Measurements from ENCODE around the gene L3MBTL4.

GRCh38 chr18:6389005-6389404, 25.7 kb downstream of the L3MBTL4 start:
- TF ChIP-seq GTF2F1 (IDR thresholded peaks at IDR 0.05; ENCODE audit: low read depth, low read length) (no peak), TGIF2 (CRISPR knock-in tag; IDR thresholded peaks at IDR 0.05) (no peak), POLR2A (conservative IDR thresholded peaks at IDR 0.05) (no peak), FOXO4 (CRISPR knock-in tag; IDR thresholded peaks at IDR 0.05) (no peak), SAP30 (IDR thresholded peaks at IDR 0.05; ENCODE audit: borderline replicate concordance, insufficient read depth, low read depth, low read length, poor library complexity, severe bottlenecking) (no peak), MAX (CRISPR knock-in tag; IDR thresholded peaks at IDR 0.05) (no peak)

All from K562 (cell line).